Measurements from ENCODE around the gene DLST. TPM values are rescaled to one million over a fixed set of nuclear protein-coding genes. Genes with fewer than 3 reads are reported as not detected.

The DLST gene
- total and polyA plus RNA-seq, 4 experiments from 2014 or later: 4.8 to 104 (median 56.0) TPM

DNA sequence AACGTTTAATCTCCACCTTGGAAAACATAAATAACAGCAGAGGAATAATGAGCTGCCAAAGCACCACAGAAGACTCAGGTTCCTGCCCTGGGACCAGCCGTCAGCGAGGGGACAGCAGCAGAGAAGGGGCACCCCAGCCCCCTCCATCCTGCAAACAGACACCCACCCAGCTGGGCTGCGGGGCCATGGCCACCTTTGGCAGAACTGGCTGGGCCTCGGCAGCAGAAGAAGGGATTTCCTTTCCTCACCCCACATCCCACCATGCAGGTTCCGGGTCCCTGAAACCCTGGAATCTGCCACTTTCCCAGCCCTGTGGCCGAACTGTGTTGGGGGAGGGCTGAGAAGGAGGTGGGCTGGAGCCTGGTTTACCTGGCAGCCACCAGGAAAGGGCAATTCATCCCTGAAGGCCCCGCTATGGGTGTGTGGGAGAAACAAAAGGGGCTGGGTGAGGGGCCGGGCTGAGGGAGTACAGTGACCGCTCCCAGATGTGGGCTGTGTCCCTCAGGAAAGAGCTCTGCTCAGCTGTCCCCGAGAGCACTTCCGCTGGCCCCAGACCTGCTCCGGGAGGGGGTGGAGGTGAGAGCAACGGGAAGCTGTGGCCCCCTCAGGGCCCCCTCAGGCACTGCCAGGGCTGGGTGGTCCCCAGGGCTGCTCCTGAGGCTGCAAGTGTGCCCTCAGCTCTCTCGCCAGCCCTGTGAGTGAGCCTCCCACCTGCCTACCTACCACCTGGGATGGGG is 69.9 kb downstream of the DLST start:
- peaks cover 0 to 2% (median 1%) of the 10 kb centered on the region in 4 donors for H3K4me1 Mint-ChIP-seq

DNA sequence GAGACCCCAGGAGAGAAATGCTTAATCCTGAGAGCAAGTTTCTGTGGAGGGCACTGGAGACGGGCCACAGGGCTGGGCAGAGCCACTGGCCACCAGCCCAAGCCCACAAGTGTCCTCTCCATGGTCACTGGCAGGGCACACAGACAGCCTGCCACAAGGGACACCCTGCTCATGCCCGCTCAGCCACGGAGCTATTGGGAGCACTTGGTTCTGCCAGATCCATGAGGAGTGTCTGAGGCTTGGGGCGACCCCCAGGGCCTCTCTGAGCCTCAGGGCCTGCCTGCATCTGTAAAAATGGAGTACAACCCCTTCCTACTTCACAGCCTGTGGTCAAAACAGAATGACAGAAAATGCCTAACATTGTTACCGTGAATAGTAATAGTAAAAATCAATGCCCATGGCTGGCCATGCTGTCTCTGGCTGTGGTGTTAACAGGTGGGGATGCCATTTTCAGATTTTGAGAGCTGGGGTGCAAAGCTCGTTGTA is 70.5 kb downstream of the DLST start:
- H3K27me3 ChIP-seq (ENCODE audit: insufficient read depth, low read length): no peaks in the 10 kb centered on the region

More for the DNA sequence above, 69.9 kb downstream of the DLST start:
- H3K27ac ChIP-seq (ENCODE audit: low read depth, low read length): no peak overlapping the region
- Mint-ChIP-seq H3K36me3 (no peaks in the 10 kb centered on the region), H3K9me3 (peaks cover 0 to 2% (median 0%) of the 10 kb centered on the region in 8 donors), H3K27ac (no peak overlapping the region), H3K27me3 (peaks cover 2 to 5% of the 10 kb centered on the region in 2 donors), H3K4me3 (no peak overlapping the region)
- H3K4me3 ChIP-seq (ENCODE audit: low read length in 2 of 2): no peak overlapping the region
- intact Hi-C loops (cut with micrococcal nuclease): no loop called here
- H3K36me3 ChIP-seq (ENCODE audit: insufficient read depth, low read length): no peaks in the 10 kb centered on the region
- no peaks in the 10 kb centered on the region for H3K9me3 ChIP-seq (ENCODE audit: control insufficient read depth in 1 of 2, low read length in 2 of 2)
- CTCF ChIA-PET (ENCODE audit: partially characterized antibody): interaction anchor here (1.4 kb wide), 3 partner anchors 46 to 137 kb away, joined by 3 to 7 read pairs (median 4); no protein-coding TSS in a partner anchor
- H3K27me3 ChIP-seq (ENCODE audit: insufficient read depth, low read length): no peaks in the 10 kb centered on the region
- no peak for DNase-seq
- POLR2A ChIA-PET (ENCODE audit: partially characterized antibody): no interaction called here
- H3K4me1 ChIP-seq (ENCODE audit: insufficient read depth, low read length): peaks cover 7% of the 10 kb centered on the region

GRCh38 chr14:74952697-74953484 is 71.2 kb downstream of the DLST start:
- Histone ChIP-seq H3K27ac (ENCODE audit: low read depth, low read length) (no peak overlapping the region), H3K9me3 (ENCODE audit: control insufficient read depth in 1 of 2, low read length in 2 of 2) (no peaks in the 10 kb centered on the region), H3K4me1 (ENCODE audit: insufficient read depth, low read length) (peaks cover 6% of the 10 kb centered on the region), H3K27me3 (ENCODE audit: insufficient read depth, low read length) (no peaks in the 10 kb centered on the region), H3K36me3 (ENCODE audit: insufficient read depth, low read length) (no peaks in the 10 kb centered on the region), H3K4me3 (ENCODE audit: low read length in 2 of 2) (no peak overlapping the region)
- H3K36me3 Mint-ChIP-seq: no peaks in the 10 kb centered on the region
- ChIA-PET POLR2A (ENCODE audit: partially characterized antibody) (interaction anchor here (0.6 kb wide), 1 partner anchor 38 kb away, joined by 4 read pairs; no protein-coding TSS in a partner anchor), CTCF (ENCODE audit: partially characterized antibody) (interaction anchor here (1.4 to 1.5 kb wide), 2 partner anchors 8 to 92 kb away, joined by 4 to 6 read pairs; no protein-coding TSS in a partner anchor)
- peaks cover 0 to 2% (median 0%) of the 10 kb centered on the region in 4 donors for H3K4me1 Mint-ChIP-seq
- H3K9me3 Mint-ChIP-seq: peaks cover 0 to 2% (median 0%) of the 10 kb centered on the region in 8 donors
- DNase-seq: no peak
- no peak overlapping the region for H3K4me3 Mint-ChIP-seq
- H3K27me3 Mint-ChIP-seq: peaks cover 2 to 5% of the 10 kb centered on the region in 2 donors
- intact Hi-C loops (cut with micrococcal nuclease): no loop called here
- peak overlapping the region in 1 of 7 donors; percentile 48 for H3K27ac Mint-ChIP-seq

More for the DNA sequence above, 70.5 kb downstream of the DLST start:
- H3K36me3 ChIP-seq (ENCODE audit: insufficient read depth, low read length): no peaks in the 10 kb centered on the region
- CTCF ChIA-PET (ENCODE audit: partially characterized antibody): interaction anchor here (1.4 kb wide), 2 partner anchors 47 to 92 kb away, joined by 3 to 4 read pairs; no protein-coding TSS in a partner anchor
- no peak for DNase-seq
- Mint-ChIP-seq H3K36me3 (no peaks in the 10 kb centered on the region), H3K27me3 (peaks cover 2 to 5% of the 10 kb centered on the region in 2 donors), H3K4me3 (no peak overlapping the region), H3K4me1 (peaks cover 0 to 2% (median 0%) of the 10 kb centered on the region in 4 donors), H3K27ac (no peak overlapping the region), H3K9me3 (peaks cover 0 to 2% (median 0%) of the 10 kb centered on the region in 8 donors)
- peaks cover 6% of the 10 kb centered on the region for H3K4me1 ChIP-seq (ENCODE audit: insufficient read depth, low read length)
- no peak overlapping the region for H3K4me3 ChIP-seq (ENCODE audit: low read length in 2 of 2)
- intact Hi-C loops (cut with micrococcal nuclease): no loop called here
- POLR2A ChIA-PET (ENCODE audit: partially characterized antibody): no interaction called here
- no peak overlapping the region for H3K27ac ChIP-seq (ENCODE audit: low read depth, low read length)
- H3K9me3 ChIP-seq (ENCODE audit: control insufficient read depth in 1 of 2, low read length in 2 of 2): no peaks in the 10 kb centered on the region

Other genes with a start within 250 kb of the DLST start
- gene AREL1, start 168.8 kb upstream of the DLST start, total RNA-seq: 10 to 100 TPM; 44.4 to 46.1 TPM
- 10 to 100 TPM; 16.2 to 24.2 TPM for gene AREL1, start 168.8 kb upstream of the DLST start, polyA plus RNA-seq
- 10 to 100 TPM; 57.5 to 57.9 TPM for gene FCF1, start 168.8 kb upstream of the DLST start, total RNA-seq
- 10 to 100 TPM; 28.6 to 35.5 TPM for gene FCF1, start 168.8 kb upstream of the DLST start, polyA plus RNA-seq
- gene YLPM1, start 118.6 kb upstream of the DLST start, total RNA-seq: 10 to 100 TPM; 83.1 to 90.3 TPM
- 10 to 100 TPM in 1 of 2 donors, 1 to 10 TPM in 1; 2.5 to 21.5 TPM for gene YLPM1, start 118.6 kb upstream of the DLST start, polyA plus RNA-seq
- gene PROX2, start 5.8 kb upstream of the DLST start, total RNA-seq: not detected
- gene PROX2, start 5.8 kb upstream of the DLST start, polyA plus RNA-seq: under 1 TPM in 1 of 2 donors, not detected in 1; 0.05 TPM
- 1 to 10 TPM; 2.5 to 2.9 TPM for gene RPS6KL1, start 41.3 kb downstream of the DLST start, total RNA-seq
- gene RPS6KL1, start 41.3 kb downstream of the DLST start, polyA plus RNA-seq: under 1 TPM; 0.45 to 0.87 TPM
- gene PGF, start 73.7 kb downstream of the DLST start, total RNA-seq: not detected
- under 1 TPM; 0.11 to 0.13 TPM for gene PGF, start 73.7 kb downstream of the DLST start, polyA plus RNA-seq
- 10 to 100 TPM; 31.3 to 31.7 TPM for gene EIF2B2, start 121.0 kb downstream of the DLST start, total RNA-seq
- 10 to 100 TPM; 32.6 to 38.8 TPM for gene EIF2B2, start 121.0 kb downstream of the DLST start, polyA plus RNA-seq
- 10 to 100 TPM; 24.9 to 26.8 TPM for gene MLH3, start 169.6 kb downstream of the DLST start, total RNA-seq
- gene MLH3, start 169.6 kb downstream of the DLST start, polyA plus RNA-seq: 10 to 100 TPM in 1 of 2 donors, 1 to 10 TPM in 1; 3.9 to 12.6 TPM
- 10 to 100 TPM; 38.5 to 46.6 TPM for gene ACYP1, start 182.1 kb downstream of the DLST start, total RNA-seq
- gene ACYP1, start 182.1 kb downstream of the DLST start, polyA plus RNA-seq: 10 to 100 TPM; 16.0 to 20.7 TPM
- gene ZC2HC1C, start 187.7 kb downstream of the DLST start, total RNA-seq: under 1 TPM; 0.76 to 0.97 TPM
- gene ZC2HC1C, start 187.7 kb downstream of the DLST start, polyA plus RNA-seq: 1 to 10 TPM; 1.5 to 3.6 TPM
- gene NEK9, start 245.1 kb downstream of the DLST start, total RNA-seq: 100 to 1,000 TPM; 129 to 133 TPM
- 10 to 100 TPM in 1 of 2 donors, 1 to 10 TPM in 1; 9.8 to 20.2 TPM for gene NEK9, start 245.1 kb downstream of the DLST start, polyA plus RNA-seq